Upper lobe of right lung (tissue), 1 donor: ENCODE results near the gene MEGF6. TPM values are rescaled to one million over a fixed set of nuclear protein-coding genes. Genes with fewer than 3 reads are reported as not detected.

ENCODE experiments used
- ATAC-seq: fragments of 200-7000 bp; cut with Tn5 transposase; one replicate; pipeline ENCODE4 v1.9.1; 2020; ENCODE audit warnings: mild to moderate bottlenecking, moderate library complexity
- DNase-seq: peaks from one replicate; pipeline ENCODE4 v3.0.0-alpha.2; 2020
- H3K27ac ChIP-seq: fragments of 200-600 bp; one replicate; pipeline ENCODE4 v1.8.0; 2022
- H3K27me3 ChIP-seq: fragments of 200-600 bp; one replicate; pipeline ENCODE4 v1.8.0; 2022; ENCODE audit warnings: mild to moderate bottlenecking
- H3K36me3 ChIP-seq: fragments of 200-600 bp; one replicate; pipeline ENCODE4 v1.8.0; 2022
- H3K4me1 ChIP-seq: fragments of 200-600 bp; one replicate; pipeline ENCODE4 v1.8.0; 2022
- H3K4me3 ChIP-seq: fragments of 200-600 bp; one replicate; pipeline ENCODE4 v1.8.0; 2022; ENCODE audit warnings: mild to moderate bottlenecking
- H3K9me3 ChIP-seq: fragments of 200-600 bp; one replicate; pipeline ENCODE4 v1.8.0; 2022
- CTCF ChIP-seq: fragments of 200-600 bp; IDR thresholded peaks from one replicate; pipeline ENCODE4 v1.8.0; 2022; ENCODE audit warnings: antibody characterized with exemption
- intact Hi-C: fragments of 100-400 bp; cut with DNase I; formaldehyde crosslinking; loops from one replicate; pipeline ENCODE4 v1.11.0; 2022
- total RNA-seq: library from RNA; stranded (reverse); fragmentation: NEBNext Ultra II Directional; extraction: Animal tissue kit (Norgen Biotek cat#: 25700); gene quantifications from one replicate; pipeline ENCODE4 v1.2.1, GENCODE V29; 2021
- donor health status: DM: no; HTN: yes; CAD: no; lungs with severe emphysema.

Gene MEGF6
- total RNA-seq, 1 donor from 2014 or later, result 96.6 TPM

- DNase-seq (no peak), ATAC-seq (no peak)
- H3K4me1 ChIP-seq, result peaks cover 10% of the 10 kb centered on the region
- no peaks in the 10 kb centered on the region for H3K27me3 ChIP-seq
- no peaks in the 10 kb centered on the region for H3K9me3 ChIP-seq
- H3K4me3 ChIP-seq, result no peak overlapping the region
- H3K27ac ChIP-seq, result no peak overlapping the region
- intact Hi-C loops, result no loop called here
- TF ChIP-seq CTCF, result no peak
- peaks cover 28% of the 10 kb centered on the region for H3K36me3 ChIP-seq
Measured at GRCh38 chr1:3502641-3503524, 108.4 kb downstream of the MEGF6 start.

- no peak for TF ChIP-seq CTCF
- DNase-seq (peak; percentile 83), ATAC-seq (peak; percentile 75)
- H3K4me3 ChIP-seq, result no peak overlapping the region
- no peaks in the 10 kb centered on the region for H3K9me3 ChIP-seq
- intact Hi-C loops, result no loop called here
- peaks cover 20% of the 10 kb centered on the region for H3K36me3 ChIP-seq
- no peaks in the 10 kb centered on the region for H3K27me3 ChIP-seq
- H3K4me1 ChIP-seq, result peaks cover 10% of the 10 kb centered on the region
- H3K27ac ChIP-seq, result no peak overlapping the region
Measured at GRCh38 chr1:3501856-3502640, 109.3 kb downstream of the MEGF6 start.

GRCh38 chr1:3501437-3501836, 109.9 kb downstream of the MEGF6 start:
- H3K27ac ChIP-seq, result no peak overlapping the region
- intact Hi-C loops, result no loop called here
- H3K4me1 ChIP-seq, result peaks cover 10% of the 10 kb centered on the region
- no peaks in the 10 kb centered on the region for H3K27me3 ChIP-seq
- TF ChIP-seq CTCF, result no peak
- no peaks in the 10 kb centered on the region for H3K9me3 ChIP-seq
- ATAC-seq (no peak), DNase-seq (no peak)
- H3K36me3 ChIP-seq, result peaks cover 15% of the 10 kb centered on the region
- no peak overlapping the region for H3K4me3 ChIP-seq

- Histone ChIP-seq H3K36me3 (peaks cover 14% of the 10 kb centered on the region), H3K4me1 (peaks cover 10% of the 10 kb centered on the region), H3K27me3 (no peaks in the 10 kb centered on the region), H3K27ac (no peak overlapping the region), H3K9me3 (no peaks in the 10 kb centered on the region), H3K4me3 (no peak overlapping the region)
- intact Hi-C loops, result no loop called here
- no peak for DNase-seq
- no peak for TF ChIP-seq CTCF
- ATAC-seq, result no peak
Measured at GRCh38 chr1:3500265-3500835, 111.0 kb downstream of the MEGF6 start.

GRCh38 chr1:3499611-3500010, 111.7 kb downstream of the MEGF6 start:
- H3K27ac ChIP-seq, result no peak overlapping the region
- H3K27me3 ChIP-seq, result no peaks in the 10 kb centered on the region
- ATAC-seq (no peak), DNase-seq (no peak)
- peaks cover 4% of the 10 kb centered on the region for H3K4me1 ChIP-seq
- H3K9me3 ChIP-seq, result no peaks in the 10 kb centered on the region
- no peak overlapping the region for H3K4me3 ChIP-seq
- TF ChIP-seq CTCF, result no peak
- intact Hi-C loops, result no loop called here
- H3K36me3 ChIP-seq, result peaks cover 14% of the 10 kb centered on the region
